HepG2 (cell line): ENCODE measurements around the gene PDZD7. TPM values are rescaled to one million over a fixed set of nuclear protein-coding genes. Genes with fewer than 3 reads are reported as not detected.

Source experiments
- CBFB ChIP-seq: sonication (generic); formaldehyde crosslinking; IDR thresholded peaks from 2 replicates; pipeline ENCODE4 v1.4.0; 2020; ENCODE audit warnings: missing genetic modification reagents
- HNF4A ChIP-seq: sonication (generic); formaldehyde crosslinking; IDR thresholded peaks from 2 replicates; pipeline ENCODE4 v1.4.0; 2020; ENCODE audit warnings: missing genetic modification reagents
- NCOA2 ChIP-seq: sonication (generic); formaldehyde crosslinking; IDR thresholded peaks from 2 replicates; pipeline ENCODE4 v1.8.0; 2022; ENCODE audit warnings: inconsistent platforms
- NFRKB ChIP-seq: fragments of 450-650 bp; IDR thresholded peaks from 2 replicates; pipeline ENCODE4 v1.6.1; 2017
- RAD21 ChIP-seq: fragments of 450-650 bp; formaldehyde crosslinking; IDR thresholded peaks from 2 replicates; pipeline ENCODE4 v1.5.0; 2020; ENCODE audit warnings: mild to moderate bottlenecking
- SUZ12 ChIP-seq: fragments of 150-350 bp; IDR thresholded peaks from 2 replicates; pipeline ENCODE4 v1.6.1; 2014; ENCODE audit warnings: low read depth, low read length
- TCF12 ChIP-seq, 2 experiments: fragments of 450-650 bp in 1 of 2; sonication (generic) in 1 of 2; formaldehyde crosslinking in 1 of 2; IDR thresholded peaks; 2 replicates each; pipeline versions ENCODE4 v1.6.1 to v1.8.0; 2017 to 2022; ENCODE audit warnings: antibody characterized with exemption in 1 of 2, mild to moderate bottlenecking in 1 of 2, missing genetic modification reagents in 1 of 2, moderate library complexity in 1 of 2
- ZNF121 ChIP-seq: sonication (generic); formaldehyde crosslinking; IDR thresholded peaks from 2 replicates; pipeline ENCODE4 v1.5.0; 2020; ENCODE audit warnings: mild to moderate bottlenecking, missing genetic modification reagents
- ZNF136 ChIP-seq: sonication (generic); formaldehyde crosslinking; IDR thresholded peaks from 2 replicates; pipeline ENCODE4 v1.8.1; 2022; ENCODE audit warnings: low read depth, mild to moderate bottlenecking, moderate library complexity, missing genetic modification reagents
- ZNF256 ChIP-seq: sonication (generic); formaldehyde crosslinking; conservative IDR thresholded peaks from 2 replicates; pipeline ENCODE4 v1.4.0; 2020; ENCODE audit warnings: missing genetic modification reagents
- ZNF430 ChIP-seq: sonication (generic); formaldehyde crosslinking; IDR thresholded peaks from 2 replicates; pipeline ENCODE4 v1.9.0; 2021; ENCODE audit warnings: mild to moderate bottlenecking, missing genetic modification reagents
- ZNF556 ChIP-seq: sonication (generic); formaldehyde crosslinking; IDR thresholded peaks from 2 replicates; pipeline ENCODE4 v1.4.0; 2020; ENCODE audit warnings: mild to moderate bottlenecking, missing genetic modification reagents, borderline replicate concordance
- ZNF670 ChIP-seq: sonication (generic); formaldehyde crosslinking; IDR thresholded peaks from 2 replicates; pipeline ENCODE4 v1.8.0; 2022; ENCODE audit warnings: mild to moderate bottlenecking, missing genetic modification reagents, borderline replicate concordance
- ZNF746 ChIP-seq: sonication (generic); formaldehyde crosslinking; IDR thresholded peaks from 2 replicates; pipeline ENCODE4 v1.8.0; 2022; ENCODE audit warnings: mild to moderate bottlenecking, missing genetic modification reagents
- ZSCAN22 ChIP-seq: sonication (generic); formaldehyde crosslinking; IDR thresholded peaks from 2 replicates; pipeline ENCODE4 v1.4.0; 2020; ENCODE audit warnings: mild to moderate bottlenecking, missing genetic modification reagents
- polyA plus RNA-seq, 8 experiments: library from polyadenylated mRNA; depleted of rRNA in 3 of 8; stranded (reverse) in 7 of 8; unstranded in 1 of 8; fragments of >200 nt; fragmentation: Illumina TruSeq in 4 of 8; extraction: Trizol in 4 of 8; gene quantifications; 2 replicates each; pipeline versions ENCODE4 v1.2.1 to v1.2.3, GENCODE V29; 2011 to 2016; ENCODE audit warnings: low read depth in 4 of 8, missing spikeins in 1 of 8, mixed read lengths in 1 of 8; ENCODE audit not compliant: insufficient read depth in 1 of 8
- total RNA-seq, 5 experiments: library from RNA; depleted of rRNA; stranded (reverse); fragments of >200 nt; fragmentation: Illumina TruSeq; extraction: Trizol; gene quantifications; 2 replicates each; pipeline ENCODE4 v1.2.3, GENCODE V29; 2016; ENCODE audit warnings: low read depth in 1 of 5
- TF ChIP-seq, protein P1 (sequence below): sonication (generic); formaldehyde crosslinking; IDR thresholded peaks from 2 replicates; pipeline ENCODE4 v1.4.0; 2020; ENCODE audit warnings: missing genetic modification reagents, borderline replicate concordance
- TF ChIP-seq, protein P2 (sequence below): sonication (generic); formaldehyde crosslinking; IDR thresholded peaks from 2 replicates; pipeline ENCODE4 v1.8.0; 2022; ENCODE audit warnings: missing genetic modification reagents, mild to moderate bottlenecking, inconsistent platforms, borderline replicate concordance
- TF ChIP-seq, protein P3 (sequence below): sonication (generic); formaldehyde crosslinking; conservative IDR thresholded peaks from 2 replicates; pipeline ENCODE4 v1.8.0; 2022; ENCODE audit warnings: mild to moderate bottlenecking, moderate library complexity, missing genetic modification reagents
- TF ChIP-seq, protein P4 (sequence below): sonication (generic); formaldehyde crosslinking; IDR thresholded peaks from 2 replicates; pipeline ENCODE4 v1.5.0; 2020; ENCODE audit warnings: missing genetic modification reagents
- TF ChIP-seq, protein P5 (sequence below): sonication (generic); formaldehyde crosslinking; IDR thresholded peaks from 2 replicates; pipeline ENCODE4 v1.9.0; 2021; ENCODE audit warnings: missing genetic modification reagents, borderline replicate concordance

PDZD7 gene
- total and polyA plus RNA-seq, 2 of the 13 experiments (the other 11 are each of a cell fraction or from before 2014, with no cell fraction given) = 0.58 to 0.73 TPM

DNA sequence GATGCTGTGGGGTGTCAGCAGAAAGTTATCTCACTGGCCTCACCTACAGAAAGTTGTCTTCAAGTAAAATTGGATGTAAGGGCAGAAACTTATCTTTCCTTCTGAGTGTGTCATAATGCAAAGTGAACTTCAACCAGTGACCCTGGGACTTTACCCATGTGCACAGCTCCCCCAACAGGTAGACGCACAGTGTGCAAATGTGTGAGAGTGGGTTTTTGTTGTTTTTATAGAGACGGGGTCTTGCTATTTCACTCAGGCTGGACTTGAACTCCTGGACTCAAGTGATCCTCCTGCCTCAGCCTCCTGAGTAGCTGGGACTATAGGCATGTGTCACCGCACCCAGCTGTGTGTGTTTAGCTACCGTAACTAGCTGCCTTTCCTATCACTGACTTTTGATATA is 24.5 kb upstream of the PDZD7 start (continued):
- 0 out of 2 replicates have a peak, but pooled peaks have one; percentile 14 for TF ChIP-seq RAD21 (CRISPR knock-in tag)
- TF ChIP-seq ZNF256 (CRISPR knock-in tag) = no peak
- peak; percentile 74 for TF ChIP-seq HNF4A (CRISPR knock-in tag)
- TF ChIP-seq SUZ12 = no peak
- TF ChIP-seq ZNF746 (CRISPR knock-in tag) = no peak
- TF ChIP-seq ZNF556 = no peak
- TF ChIP-seq, protein P1, sequence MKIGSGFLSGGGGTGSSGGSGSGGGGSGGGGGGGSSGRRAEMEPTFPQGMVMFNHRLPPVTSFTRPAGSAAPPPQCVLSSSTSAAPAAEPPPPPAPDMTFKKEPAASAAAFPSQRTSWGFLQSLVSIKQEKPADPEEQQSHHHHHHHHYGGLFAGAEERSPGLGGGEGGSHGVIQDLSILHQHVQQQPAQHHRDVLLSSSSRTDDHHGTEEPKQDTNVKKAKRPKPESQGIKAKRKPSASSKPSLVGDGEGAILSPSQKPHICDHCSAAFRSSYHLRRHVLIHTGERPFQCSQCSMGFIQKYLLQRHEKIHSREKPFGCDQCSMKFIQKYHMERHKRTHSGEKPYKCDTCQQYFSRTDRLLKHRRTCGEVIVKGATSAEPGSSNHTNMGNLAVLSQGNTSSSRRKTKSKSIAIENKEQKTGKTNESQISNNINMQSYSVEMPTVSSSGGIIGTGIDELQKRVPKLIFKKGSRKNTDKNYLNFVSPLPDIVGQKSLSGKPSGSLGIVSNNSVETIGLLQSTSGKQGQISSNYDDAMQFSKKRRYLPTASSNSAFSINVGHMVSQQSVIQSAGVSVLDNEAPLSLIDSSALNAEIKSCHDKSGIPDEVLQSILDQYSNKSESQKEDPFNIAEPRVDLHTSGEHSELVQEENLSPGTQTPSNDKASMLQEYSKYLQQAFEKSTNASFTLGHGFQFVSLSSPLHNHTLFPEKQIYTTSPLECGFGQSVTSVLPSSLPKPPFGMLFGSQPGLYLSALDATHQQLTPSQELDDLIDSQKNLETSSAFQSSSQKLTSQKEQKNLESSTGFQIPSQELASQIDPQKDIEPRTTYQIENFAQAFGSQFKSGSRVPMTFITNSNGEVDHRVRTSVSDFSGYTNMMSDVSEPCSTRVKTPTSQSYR (CRISPR knock-in tag) = no peak
- TF ChIP-seq ZNF121 (CRISPR knock-in tag) = no peak
- TF ChIP-seq, protein P2, sequence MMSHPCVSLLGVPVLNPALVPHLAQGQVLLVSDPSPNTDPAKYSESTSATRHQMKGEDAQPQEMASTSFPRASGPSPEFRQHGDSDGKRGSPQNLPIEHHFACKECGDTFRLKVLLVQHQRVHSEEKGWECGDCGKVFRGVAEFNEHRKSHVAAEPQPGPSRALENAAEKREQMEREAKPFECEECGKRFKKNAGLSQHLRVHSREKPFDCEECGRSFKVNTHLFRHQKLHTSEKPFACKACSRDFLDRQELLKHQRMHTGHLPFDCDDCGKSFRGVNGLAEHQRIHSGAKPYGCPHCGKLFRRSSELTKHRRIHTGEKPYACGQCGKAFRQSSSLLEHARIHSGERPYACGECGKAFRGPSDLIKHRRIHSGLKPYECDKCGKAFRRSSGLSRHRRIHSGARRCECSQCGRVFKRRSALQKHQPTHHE (CRISPR knock-in tag) = no peak
- no peak for TF ChIP-seq ZNF136 (CRISPR knock-in tag)
- no peak for TF ChIP-seq NCOA2 (CRISPR knock-in tag)
- no peak for TF ChIP-seq ZNF430 (CRISPR knock-in tag)
- no peak for TF ChIP-seq ZNF670 (CRISPR knock-in tag)
- TF ChIP-seq, protein P3, sequence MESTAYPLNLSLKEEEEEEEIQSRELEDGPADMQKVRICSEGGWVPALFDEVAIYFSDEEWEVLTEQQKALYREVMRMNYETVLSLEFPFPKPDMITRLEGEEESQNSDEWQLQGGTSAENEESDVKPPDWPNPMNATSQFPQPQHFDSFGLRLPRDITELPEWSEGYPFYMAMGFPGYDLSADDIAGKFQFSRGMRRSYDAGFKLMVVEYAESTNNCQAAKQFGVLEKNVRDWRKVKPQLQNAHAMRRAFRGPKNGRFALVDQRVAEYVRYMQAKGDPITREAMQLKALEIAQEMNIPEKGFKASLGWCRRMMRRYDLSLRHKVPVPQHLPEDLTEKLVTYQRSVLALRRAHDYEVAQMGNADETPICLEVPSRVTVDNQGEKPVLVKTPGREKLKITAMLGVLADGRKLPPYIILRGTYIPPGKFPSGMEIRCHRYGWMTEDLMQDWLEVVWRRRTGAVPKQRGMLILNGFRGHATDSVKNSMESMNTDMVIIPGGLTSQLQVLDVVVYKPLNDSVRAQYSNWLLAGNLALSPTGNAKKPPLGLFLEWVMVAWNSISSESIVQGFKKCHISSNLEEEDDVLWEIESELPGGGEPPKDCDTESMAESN (CRISPR knock-in tag) = no peak
- no peak for TF ChIP-seq TCF12 (IDR thresholded peaks at IDR 0.05)
- TF ChIP-seq TCF12 (CRISPR knock-in tag; IDR thresholded peaks at IDR 0.05) = no peak
- TF ChIP-seq, protein P4, sequence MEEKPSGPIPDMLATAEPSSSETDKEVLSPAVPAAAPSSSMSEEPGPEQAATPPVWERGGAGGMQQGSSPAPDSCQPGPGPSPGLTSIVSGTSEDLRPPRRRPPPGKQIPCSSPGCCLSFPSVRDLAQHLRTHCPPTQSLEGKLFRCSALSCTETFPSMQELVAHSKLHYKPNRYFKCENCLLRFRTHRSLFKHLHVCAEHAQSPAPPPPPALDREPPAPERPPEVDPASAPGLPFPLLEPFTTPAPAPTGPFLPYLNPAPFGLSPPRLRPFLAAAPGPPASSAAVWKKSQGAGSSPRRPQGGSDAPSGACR (CRISPR knock-in tag) = no peak
- no peak for TF ChIP-seq NFRKB
- TF ChIP-seq, protein P5, sequence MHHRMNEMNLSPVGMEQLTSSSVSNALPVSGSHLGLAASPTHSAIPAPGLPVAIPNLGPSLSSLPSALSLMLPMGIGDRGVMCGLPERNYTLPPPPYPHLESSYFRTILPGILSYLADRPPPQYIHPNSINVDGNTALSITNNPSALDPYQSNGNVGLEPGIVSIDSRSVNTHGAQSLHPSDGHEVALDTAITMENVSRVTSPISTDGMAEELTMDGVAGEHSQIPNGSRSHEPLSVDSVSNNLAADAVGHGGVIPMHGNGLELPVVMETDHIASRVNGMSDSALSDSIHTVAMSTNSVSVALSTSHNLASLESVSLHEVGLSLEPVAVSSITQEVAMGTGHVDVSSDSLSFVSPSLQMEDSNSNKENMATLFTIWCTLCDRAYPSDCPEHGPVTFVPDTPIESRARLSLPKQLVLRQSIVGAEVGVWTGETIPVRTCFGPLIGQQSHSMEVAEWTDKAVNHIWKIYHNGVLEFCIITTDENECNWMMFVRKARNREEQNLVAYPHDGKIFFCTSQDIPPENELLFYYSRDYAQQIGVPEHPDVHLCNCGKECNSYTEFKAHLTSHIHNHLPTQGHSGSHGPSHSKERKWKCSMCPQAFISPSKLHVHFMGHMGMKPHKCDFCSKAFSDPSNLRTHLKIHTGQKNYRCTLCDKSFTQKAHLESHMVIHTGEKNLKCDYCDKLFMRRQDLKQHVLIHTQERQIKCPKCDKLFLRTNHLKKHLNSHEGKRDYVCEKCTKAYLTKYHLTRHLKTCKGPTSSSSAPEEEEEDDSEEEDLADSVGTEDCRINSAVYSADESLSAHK (CRISPR knock-in tag) = no peak
- no peak for TF ChIP-seq ZSCAN22 (CRISPR knock-in tag)
- TF ChIP-seq CBFB = no peak
